Measurements from ENCODE around the gene FZD8. TPM values are rescaled to one million over a fixed set of nuclear protein-coding genes. Genes with fewer than 3 reads are reported as not detected.

FZD8 gene
- total and polyA plus RNA-seq, 2 experiments from 2014 or later = 7.6 to 58.4 TPM

- H3K27me3 ChIP-seq = no peaks in the 10 kb centered on the region
- no peaks in the 10 kb centered on the region for H3K9me3 ChIP-seq (ENCODE audit: low read depth)
- no peak for TF ChIP-seq CTCF (IDR thresholded peaks at IDR 0.05; ENCODE audit: low read depth, low read length)
- no peaks in the 10 kb centered on the region for H3K36me3 ChIP-seq
- no peaks in the 10 kb centered on the region for H3K4me1 ChIP-seq (ENCODE audit: low read depth)
- no peak for DNase-seq (ENCODE audit: low read depth in 1 of 2, low spot score in 1 of 2)
- H3K27ac ChIP-seq = no peak overlapping the region
- no peak overlapping the region for H3K4me3 ChIP-seq
These were observed 49.7 kb downstream of the FZD8 start for GRCh38 chr10:35592441-35592840.

- Histone ChIP-seq H3K27me3 (no peaks in the 10 kb centered on the region), H3K4me3 (no peak overlapping the region), H3K36me3 (no peaks in the 10 kb centered on the region), H3K27ac (no peak overlapping the region), H3K4me1 (ENCODE audit: low read depth) (no peaks in the 10 kb centered on the region), H3K9me3 (ENCODE audit: low read depth) (no peaks in the 10 kb centered on the region)
- TF ChIP-seq CTCF (IDR thresholded peaks at IDR 0.05; ENCODE audit: low read depth, low read length) = no peak
- no peak for DNase-seq (ENCODE audit: low read depth in 1 of 2, low spot score in 1 of 2)
These were observed 53.3 kb downstream of the FZD8 start for GRCh38 chr10:35588836-35589235.

Other genes with a start within 250 kb of the FZD8 start
- 0.24 TPM in 1 of 2 replicates, not detected in the other for gene GJD4, start 37.0 kb downstream of the FZD8 start, total RNA-seq
- gene GJD4, start 37.0 kb downstream of the FZD8 start, polyA plus RNA-seq = not detected in 2 replicates